Subcutaneous abdominal adipose tissue (tissue), 5 donors: Measurements from ENCODE around the gene PEX11B.

Experiments used
- H3K27ac ChIP-seq: one replicate; pipeline ENCODE4 v1.7.0; 2013; ENCODE audit warnings: low read depth, mild to moderate bottlenecking, inconsistent platforms, low read length, moderate library complexity
- H3K27me3 ChIP-seq, 5 donors: one replicate each; pipeline ENCODE4 v1.7.0; 2013; ENCODE audit warnings: low read length in 5 of 5, inconsistent platforms in 1 of 5; ENCODE audit not compliant: control insufficient read depth in 5 of 5, insufficient read depth in 4 of 5
- H3K36me3 ChIP-seq, 5 donors: one replicate each; pipeline ENCODE4 v1.7.0; 2013; ENCODE audit warnings: low read length in 5 of 5; ENCODE audit not compliant: control insufficient read depth in 5 of 5, insufficient read depth in 5 of 5
- H3K4me1 ChIP-seq, 5 donors: one replicate each; pipeline ENCODE4 v1.7.0; 2013; ENCODE audit warnings: low read length in 5 of 5, mild to moderate bottlenecking in 3 of 5, moderate library complexity in 1 of 5; ENCODE audit not compliant: control insufficient read depth in 5 of 5, insufficient read depth in 5 of 5
- H3K4me3 ChIP-seq, 5 donors: one replicate each; pipeline ENCODE4 v1.7.0; 2013; ENCODE audit warnings: low read length in 5 of 5, low read depth in 1 of 5
- H3K9ac ChIP-seq, 5 donors: one replicate each; pipeline ENCODE4 v1.7.0; 2013; ENCODE audit warnings: low read length in 5 of 5, mild to moderate bottlenecking in 4 of 5, moderate library complexity in 3 of 5
- H3K9me3 ChIP-seq, 5 donors: one replicate each; pipeline ENCODE4 v1.7.0; 2013; ENCODE audit warnings: low read length in 5 of 5; ENCODE audit not compliant: control insufficient read depth in 5 of 5
- donor health status: healthy.
- donor health status: healthy.
- donor health status: healthy.
- donor health status: healthy.
- donor health status: healthy.

The PEX11B gene

GRCh38 chr1:145892486-145893087 lies 25.9 kb downstream of the PEX11B start:
- H3K27ac ChIP-seq: peak overlapping the region; percentile 54
- peak overlapping the region in 3 of 5 donors; percentile 19 to 56 (median 55) for H3K9ac ChIP-seq
- H3K9me3 ChIP-seq: no peaks in the 10 kb centered on the region
- H3K36me3 ChIP-seq: no peaks in the 10 kb centered on the region
- H3K4me1 ChIP-seq: peaks cover 0 to 26% (median 23%) of the 10 kb centered on the region in 5 donors
- H3K27me3 ChIP-seq: no peaks in the 10 kb centered on the region
- peak overlapping the region in 3 of 5 donors; percentile 28 to 50 (median 34) for H3K4me3 ChIP-seq

- Histone ChIP-seq H3K4me1 (peaks cover 0 to 26% (median 24%) of the 10 kb centered on the region in 5 donors), H3K27me3 (no peaks in the 10 kb centered on the region), H3K9ac (peak overlapping the region in 4 of 5 donors; percentile 5 to 56 (median 37)), H3K9me3 (no peaks in the 10 kb centered on the region), H3K36me3 (no peaks in the 10 kb centered on the region), H3K4me3 (peak overlapping the region; percentile 28 to 65 (median 34)), H3K27ac (peak overlapping the region; percentile 54)
These were observed 26.7 kb downstream of the PEX11B start for GRCh38 chr1:145891587-145892485.

- no peaks in the 10 kb centered on the region for H3K9me3 ChIP-seq
- H3K9ac ChIP-seq: peak overlapping the region in 2 of 5 donors; percentile 5 to 9
- H3K4me1 ChIP-seq: peaks cover 0 to 29% (median 24%) of the 10 kb centered on the region in 5 donors
- no peaks in the 10 kb centered on the region for H3K36me3 ChIP-seq
- H3K27ac ChIP-seq: peak overlapping the region; percentile 54
- H3K4me3 ChIP-seq: no peak overlapping the region
- H3K27me3 ChIP-seq: no peaks in the 10 kb centered on the region
These were observed 27.4 kb downstream of the PEX11B start for GRCh38 chr1:145891143-145891542.

GRCh38 chr1:145889722-145890121 lies 28.8 kb downstream of the PEX11B start:
- Histone ChIP-seq H3K4me1 (peaks cover 0 to 38% (median 31%) of the 10 kb centered on the region in 5 donors), H3K36me3 (no peaks in the 10 kb centered on the region), H3K27me3 (no peaks in the 10 kb centered on the region), H3K9me3 (no peaks in the 10 kb centered on the region), H3K4me3 (no peak overlapping the region), H3K27ac (no peak overlapping the region), H3K9ac (no peak overlapping the region)

DNA sequence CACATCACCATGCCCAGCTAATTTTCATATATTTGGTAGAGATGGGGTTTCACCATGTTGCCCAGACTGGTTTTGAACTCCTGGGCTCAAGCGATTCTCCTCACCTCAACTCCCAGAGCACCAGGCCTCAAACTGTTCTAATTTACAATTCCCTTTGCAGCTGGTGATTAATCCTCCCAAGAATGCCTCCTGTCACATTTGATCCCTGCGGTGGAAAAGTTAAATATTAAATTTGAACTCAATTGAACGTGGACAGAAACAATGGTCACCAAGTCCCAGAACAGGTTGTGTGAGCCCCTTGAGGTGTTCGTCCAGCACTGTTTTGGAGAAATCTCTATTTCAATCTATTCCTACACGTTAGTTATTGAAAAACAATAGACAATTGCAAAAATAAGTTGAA lies 30.9 kb downstream of the PEX11B start:
- Histone ChIP-seq H3K27me3 (peaks cover 0 to 2% (median 0%) of the 10 kb centered on the region in 5 donors), H3K36me3 (no peaks in the 10 kb centered on the region), H3K9me3 (no peaks in the 10 kb centered on the region), H3K27ac (no peak overlapping the region), H3K4me3 (no peak overlapping the region), H3K4me1 (peaks cover 0 to 33% (median 30%) of the 10 kb centered on the region in 5 donors), H3K9ac (no peak overlapping the region)

DNA sequence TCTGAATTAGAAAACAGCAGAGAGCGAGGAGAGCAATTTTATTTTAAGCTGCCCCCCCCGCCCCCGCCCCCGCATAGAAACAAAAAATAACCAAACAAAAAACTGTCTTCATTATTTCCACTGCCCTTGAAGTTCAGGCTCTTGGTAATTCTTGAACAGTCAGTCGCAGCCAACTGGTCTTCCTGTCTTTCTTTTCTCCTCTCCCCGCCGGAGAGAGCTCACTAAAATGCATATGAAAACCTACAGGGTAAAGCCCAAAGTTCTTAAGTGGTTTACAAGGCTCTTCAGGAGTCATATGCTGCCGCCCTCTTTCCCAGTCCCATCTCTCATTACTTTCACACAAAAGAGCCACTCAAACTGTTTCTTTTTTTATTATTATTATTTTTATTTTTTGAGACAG lies 31.7 kb downstream of the PEX11B start:
- no peak overlapping the region for H3K27ac ChIP-seq
- no peak overlapping the region for H3K9ac ChIP-seq
- H3K4me3 ChIP-seq: no peak overlapping the region
- peaks cover 0 to 2% (median 0%) of the 10 kb centered on the region in 5 donors for H3K27me3 ChIP-seq
- peaks cover 0 to 25% (median 22%) of the 10 kb centered on the region in 5 donors for H3K4me1 ChIP-seq
- no peaks in the 10 kb centered on the region for H3K9me3 ChIP-seq
- H3K36me3 ChIP-seq: no peaks in the 10 kb centered on the region

GRCh38 chr1:145886390-145886789 lies 32.1 kb downstream of the PEX11B start:
- Histone ChIP-seq H3K36me3 (no peaks in the 10 kb centered on the region), H3K4me3 (peak overlapping the region; percentile 71 to 85 (median 81)), H3K9me3 (no peaks in the 10 kb centered on the region), H3K27ac (no peak overlapping the region), H3K4me1 (peaks cover 0 to 21% (median 18%) of the 10 kb centered on the region in 5 donors), H3K9ac (peak overlapping the region in 3 of 5 donors; percentile 20 to 53 (median 52)), H3K27me3 (peaks cover 0 to 2% (median 0%) of the 10 kb centered on the region in 5 donors)

GRCh38 chr1:145885738-145886287 lies 32.7 kb downstream of the PEX11B start, which contains the start of gene ANKRD35:
TSS of gene ANKRD35 (minus strand) at chr1:145885866. CDS start at chr1:145885758, 108 bp downstream.
- peaks cover 0 to 2% (median 0%) of the 10 kb centered on the region in 5 donors for H3K27me3 ChIP-seq
- H3K27ac ChIP-seq: no peak within 1 kb of the TSS
- peak within 1 kb of the TSS; percentile 73 to 85 (median 81) for H3K4me3 ChIP-seq
- no peaks in the 10 kb centered on the region for H3K9me3 ChIP-seq
- no peaks in the 10 kb centered on the region for H3K36me3 ChIP-seq
- peak within 1 kb of the TSS in 3 of 5 donors; percentile 20 to 53 (median 52) for H3K9ac ChIP-seq
- H3K4me1 ChIP-seq: peaks cover 0 to 17% (median 12%) of the 10 kb centered on the region in 5 donors

DNA sequence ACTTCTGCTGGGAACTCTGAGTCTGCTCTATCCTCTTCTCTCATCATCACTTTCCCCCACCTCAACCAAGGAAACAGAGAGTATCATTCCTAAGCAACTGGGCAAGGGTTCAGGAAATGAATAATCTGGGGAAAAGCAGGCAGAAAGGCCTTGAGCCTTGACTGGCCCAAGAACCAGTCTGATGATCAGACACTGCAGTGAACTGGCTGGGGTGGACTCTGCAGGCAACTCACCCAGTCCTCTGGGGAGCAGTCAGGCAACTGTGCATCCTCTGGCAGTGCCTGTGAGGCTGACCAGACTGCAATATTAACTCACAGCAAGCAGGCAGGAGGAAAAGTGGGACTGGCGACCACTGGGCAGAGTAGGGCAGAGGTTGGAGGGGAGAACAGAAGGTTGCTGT lies 33.8 kb downstream of the PEX11B start:
- H3K27me3 ChIP-seq: peaks cover 0 to 2% (median 0%) of the 10 kb centered on the region in 5 donors
- H3K4me1 ChIP-seq: peaks cover 0 to 13% (median 11%) of the 10 kb centered on the region in 5 donors
- H3K9ac ChIP-seq: no peak overlapping the region
- H3K9me3 ChIP-seq: no peaks in the 10 kb centered on the region
- H3K36me3 ChIP-seq: no peaks in the 10 kb centered on the region
- H3K27ac ChIP-seq: no peak overlapping the region
- H3K4me3 ChIP-seq: no peak overlapping the region
